HFF-Myc (cell line): ENCODE results near the gene EEIG2.
"Not testable (repeated sequence)": the region's sequence is repeated elsewhere in the genome, so short reads cannot be mapped to it uniquely, and the experiment has no call there.

ENCODE experiments used
- DNase-seq: peaks from one replicate; pipeline ENCODE4 v3.0.0-alpha.2; 2011; ENCODE audit warnings: low read depth; ENCODE audit errors: extremely low read depth
- H3K4me3 ChIP-seq: replicated peaks from 2 replicates; pipeline ENCODE4 v1.5.1; 2011; ENCODE audit warnings: low read depth, mild to moderate bottlenecking, control low read depth, low read length
- CTCF ChIP-seq: IDR thresholded peaks from 2 replicates; pipeline ENCODE4 v1.5.1; 2012; ENCODE audit warnings: mild to moderate bottlenecking, low read depth, low read length, control low read depth; ENCODE audit errors: missing control alignments

The EEIG2 gene

GRCh38 chr1:108534759-108535158 lies 25.1 kb upstream of the EEIG2 start:
- no peak for DNase-seq
- no peak overlapping the region for H3K4me3 ChIP-seq
- no peak for TF ChIP-seq CTCF

DNA sequence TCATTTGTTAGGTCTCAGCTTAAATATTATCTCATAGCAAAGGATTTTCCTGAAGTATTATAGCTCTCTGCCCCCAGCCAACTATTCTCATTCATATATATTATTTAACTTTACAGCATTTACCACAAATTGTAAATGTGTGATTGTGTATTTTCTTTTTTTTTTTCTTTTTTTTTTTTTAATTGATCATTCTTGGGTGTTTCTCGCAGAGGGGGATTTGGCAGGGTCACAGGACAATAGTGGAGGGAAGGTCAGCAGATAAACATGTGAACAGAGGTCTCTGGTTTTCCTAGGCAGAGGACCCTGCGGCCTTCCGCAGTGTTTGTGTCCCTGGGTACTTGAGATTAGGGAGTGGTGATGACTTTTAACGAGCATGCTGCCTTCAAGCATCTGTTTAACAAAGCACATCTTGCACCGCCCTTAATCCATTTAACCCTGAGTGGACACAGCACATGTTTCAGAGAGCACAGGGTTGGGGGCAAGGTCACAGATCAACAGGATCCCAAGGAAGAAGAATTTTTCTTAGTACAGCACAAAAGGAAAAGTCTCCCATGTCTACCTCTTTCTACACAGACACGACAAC lies 24.5 kb upstream of the EEIG2 start:
- H3K4me3 ChIP-seq, DNase-seq: not testable (repeated sequence)

GRCh38 chr1:108536021-108536420 lies 23.9 kb upstream of the EEIG2 start:
- H3K4me3 ChIP-seq, DNase-seq: not testable (repeated sequence)

GRCh38 chr1:108536791-108537190 lies 23.1 kb upstream of the EEIG2 start:
- H3K4me3 ChIP-seq, DNase-seq: not testable (repeated sequence)

DNA sequence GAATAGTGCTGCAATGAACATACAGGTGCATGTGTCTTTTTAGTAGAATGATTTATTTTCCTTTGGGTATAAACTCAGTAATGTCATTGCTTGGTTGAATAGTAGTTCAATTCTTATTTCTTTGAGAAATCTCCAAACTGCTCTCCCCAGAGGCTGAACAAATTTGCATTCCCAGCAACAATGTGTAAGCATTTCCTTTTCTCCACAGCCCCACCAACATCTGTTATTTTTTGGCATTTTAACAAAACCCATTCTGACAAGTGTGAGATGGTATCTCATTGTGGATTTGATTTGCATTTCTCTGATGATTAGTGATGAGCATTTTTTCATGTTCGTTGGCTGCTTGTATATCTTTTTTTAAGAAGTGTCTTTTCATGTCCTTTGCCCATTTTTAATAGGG lies 21.9 kb upstream of the EEIG2 start:
- H3K4me3 ChIP-seq: no peak overlapping the region
- DNase-seq: no peak
- no peak for TF ChIP-seq CTCF

DNA sequence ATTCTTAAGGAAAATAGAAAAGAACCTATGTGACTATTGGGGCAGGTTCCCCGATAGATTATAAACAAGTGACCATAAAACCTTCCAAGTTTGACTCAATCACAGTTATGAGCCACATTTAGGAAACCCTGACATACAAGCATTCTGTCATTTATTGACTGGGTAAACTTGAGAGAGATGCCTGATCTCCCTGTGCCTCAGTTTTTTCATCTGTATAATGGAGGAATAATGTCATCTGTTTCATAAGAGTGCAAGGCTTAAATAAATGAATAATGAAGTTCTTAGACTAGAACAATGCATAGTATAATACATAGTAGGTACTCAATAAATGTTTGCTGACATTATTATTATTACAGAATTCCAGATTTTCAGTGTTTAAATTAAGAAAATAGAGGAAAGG lies 18.9 kb upstream of the EEIG2 start:
- TF ChIP-seq CTCF: no peak
- no peak for DNase-seq
- no peak overlapping the region for H3K4me3 ChIP-seq

- no peak for TF ChIP-seq CTCF
- no peak for DNase-seq
- no peak overlapping the region for H3K4me3 ChIP-seq
Observed at GRCh38 chr1:108541861-108542260, 18.0 kb upstream of the EEIG2 start.

DNA sequence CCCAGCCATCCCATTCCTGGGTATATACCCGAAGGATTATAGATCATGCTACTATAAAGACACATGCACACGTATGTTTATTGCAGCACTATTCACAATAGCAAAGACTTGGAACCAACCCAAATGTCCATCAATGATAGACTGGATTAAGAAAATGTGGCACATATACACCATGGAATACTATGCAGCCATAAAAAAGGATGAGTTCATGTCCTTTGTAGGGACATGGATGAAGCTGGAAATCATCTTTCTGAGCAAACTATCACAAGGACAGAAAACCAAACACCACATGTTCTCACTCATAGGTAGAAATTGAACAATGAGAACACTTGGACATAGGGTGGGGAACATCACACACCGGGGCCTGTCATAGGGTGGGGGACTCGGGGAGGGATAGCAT lies 12.4 kb upstream of the EEIG2 start:
- not testable (repeated sequence) for H3K4me3 ChIP-seq, DNase-seq

- no peak for TF ChIP-seq CTCF
- no peak for DNase-seq
- H3K4me3 ChIP-seq: no peak overlapping the region
Observed at GRCh38 chr1:108551137-108551862, 8.6 kb upstream of the EEIG2 start.
